ENCODE data around the gene APLP2.

The APLP2 gene

GRCh38 chr11:130070846-130071200, 1.1 kb downstream of the APLP2 start:
- ChIA-PET POLR2A (interaction anchor here (1.0 kb wide), 1 partner anchor 67 kb away, joined by 4 read pairs; the partner anchor contains the start of gene PRDM10), CTCF (interaction anchor here (0.8 to 1.5 kb wide), 7 partner anchors 16 to 80 kb away, joined by 3 to 6 read pairs (median 4); no protein-coding TSS in a partner anchor)
- no peak for DNase-seq (ENCODE audit: extremely low spot score)
- TF ChIP-seq CTCF (IDR thresholded peaks at IDR 0.05; ENCODE audit: control extremely low read depth, extremely low read depth, low read depth, missing control alignments) = no peak

GRCh38 chr11:130071211-130071712, 1.6 kb downstream of the APLP2 start:
- ChIA-PET POLR2A (interaction anchor here (1.0 kb wide), 1 partner anchor 68 kb away, joined by 4 read pairs; the partner anchor contains the start of gene PRDM10), CTCF (interaction anchor here (0.8 to 1.5 kb wide), 7 partner anchors 16 to 81 kb away, joined by 3 to 6 read pairs (median 4); no protein-coding TSS in a partner anchor)
- TF ChIP-seq CTCF (IDR thresholded peaks at IDR 0.05; ENCODE audit: control extremely low read depth, extremely low read depth, low read depth, missing control alignments) = no peak
- no peak for DNase-seq (ENCODE audit: extremely low spot score)

- ChIA-PET CTCF (no interaction called here), POLR2A (no interaction called here)
- no peak for TF ChIP-seq CTCF (IDR thresholded peaks at IDR 0.05; ENCODE audit: control extremely low read depth, extremely low read depth, low read depth, missing control alignments)
- DNase-seq (ENCODE audit: extremely low spot score) = no peak
These were observed 5.0 kb downstream of the APLP2 start for GRCh38 chr11:130074736-130075135.

- no peak for DNase-seq (ENCODE audit: extremely low spot score)
- ChIA-PET POLR2A (no interaction called here), CTCF (no interaction called here)
- TF ChIP-seq CTCF (IDR thresholded peaks at IDR 0.05; ENCODE audit: control extremely low read depth, extremely low read depth, low read depth, missing control alignments) = no peak
These were observed 7.2 kb downstream of the APLP2 start for GRCh38 chr11:130076778-130077481.

GRCh38 chr11:130077671-130078070, 8.0 kb downstream of the APLP2 start:
- no peak for DNase-seq (ENCODE audit: extremely low spot score)
- ChIA-PET CTCF (interaction anchor here (0.7 to 1.2 kb wide), 3 partner anchors 9 to 26 kb away, joined by 3 to 4 read pairs (median 3); no protein-coding TSS in a partner anchor), POLR2A (no interaction called here)
- no peak for TF ChIP-seq CTCF (IDR thresholded peaks at IDR 0.05; ENCODE audit: control extremely low read depth, extremely low read depth, low read depth, missing control alignments)

GRCh38 chr11:130078080-130078479, 8.4 kb downstream of the APLP2 start:
- no peak for TF ChIP-seq CTCF (IDR thresholded peaks at IDR 0.05; ENCODE audit: control extremely low read depth, extremely low read depth, low read depth, missing control alignments)
- CTCF ChIA-PET = interaction anchor here (0.7 to 1.2 kb wide), 3 partner anchors 8 to 25 kb away, joined by 3 to 4 read pairs (median 3); no protein-coding TSS in a partner anchor
- no peak for DNase-seq (ENCODE audit: extremely low spot score)
- POLR2A ChIA-PET = no interaction called here

Measured in GM10248 (cell line).